Left kidney (tissue), 8 donors: ENCODE measurements around the gene ARHGDIB. TPM values are rescaled to one million over a fixed set of nuclear protein-coding genes. Genes with fewer than 3 reads are reported as not detected.
A peak's percentile ranks its signal among the peaks of the same experiment; 100 is the strongest.

ENCODE experiments used
- DNase-seq: peaks from one replicate; pipeline ENCODE4 v3.0.0-alpha.2; 2013
- long read RNA-seq, 8 donors: transcript quantifications; one replicate each; lab custom pipeline, GENCODE V29; 2026
- polyA plus RNA-seq: library from polyadenylated mRNA; unstranded; fragments of 120-200 nt; gene quantifications from one replicate; pipeline ENCODE4 v1.2.1, GENCODE V29; 2013; ENCODE audit not compliant: insufficient read length

The ARHGDIB gene
- 42.8 TPM for polyA plus RNA-seq
- long read RNA-seq, donor 1, transcript ARHGDIB-201 (6 exons, 1,256 nt): major isoform, 18 of 29 reads
- long read RNA-seq, donor 1, partial matches to known transcripts: 10 of 29 reads
- long read RNA-seq, donor 1, other reads (novel, unspliced or antisense): 0 of 29 reads
- long read RNA-seq, donor 2, transcript ARHGDIB-201 (6 exons, 1,256 nt): major isoform, 15 of 23 reads
- long read RNA-seq, donor 2, partial matches to known transcripts: 7 of 23 reads
- long read RNA-seq, donor 2, other reads (novel, unspliced or antisense): 0 of 23 reads
- long read RNA-seq, donor 3, transcript ARHGDIB-201 (6 exons, 1,256 nt): major isoform, 13 of 17 reads
- long read RNA-seq, donor 3, partial matches to known transcripts: 0 of 17 reads
- long read RNA-seq, donor 3, other reads (novel, unspliced or antisense): 0 of 17 reads
- long read RNA-seq, donor 4, partial matches to known transcripts: 0 of 4 reads
- long read RNA-seq, donor 4, other reads (novel, unspliced or antisense): 0 of 4 reads
- long read RNA-seq, donor 5, transcript ARHGDIB-201 (6 exons, 1,256 nt): major isoform, 41 of 61 reads
- long read RNA-seq, donor 5, transcript ARHGDIB-204 (4 exons, 590 nt): minor isoform, 5 of 61 reads
- long read RNA-seq, donor 5, partial matches to known transcripts: 12 of 61 reads
- long read RNA-seq, donor 5, other reads (novel, unspliced or antisense): 0 of 61 reads
- long read RNA-seq, donor 6, transcript ARHGDIB-201 (6 exons, 1,256 nt): major isoform, 15 of 25 reads
- long read RNA-seq, donor 6, partial matches to known transcripts: 7 of 25 reads
- long read RNA-seq, donor 6, other reads (novel, unspliced or antisense): 0 of 25 reads
- long read RNA-seq, donor 7, transcript ARHGDIB-201 (6 exons, 1,256 nt): major isoform, 13 of 16 reads
- long read RNA-seq, donor 7, partial matches to known transcripts: 0 of 16 reads
- long read RNA-seq, donor 7, other reads (novel, unspliced or antisense): 0 of 16 reads
- long read RNA-seq, donor 8, transcript ARHGDIB-201 (6 exons, 1,256 nt): major isoform, 15 of 22 reads
- long read RNA-seq, donor 8, partial matches to known transcripts: 7 of 22 reads
- long read RNA-seq, donor 8, other reads (novel, unspliced or antisense): 0 of 22 reads

GRCh38 chr12:14961466-14962152 is at the start of gene ARHGDIB:
ARHGDIB (minus strand) TSS chr12:14961601; CDS start chr12:14950712, 10,889 bp downstream.
- no peak for DNase-seq

GRCh38 chr12:15011162-15011561 is 49.8 kb upstream of the ARHGDIB start:
- no peak for DNase-seq

GRCh38 chr12:15007551-15007950 is 46.1 kb upstream of the ARHGDIB start:
- DNase-seq: no peak

- no peak for DNase-seq
These were observed 43.7 kb upstream of the ARHGDIB start for GRCh38 chr12:15005064-15005463.

- DNase-seq: no peak
These were observed 43.0 kb upstream of the ARHGDIB start for GRCh38 chr12:15004421-15004820.

GRCh38 chr12:15001733-15002382 is 40.5 kb upstream of the ARHGDIB start:
- peak; percentile 26 for DNase-seq

GRCh38 chr12:15000575-15000974 is 39.2 kb upstream of the ARHGDIB start:
- no peak for DNase-seq

- DNase-seq: no peak
These were observed 38.4 kb upstream of the ARHGDIB start for GRCh38 chr12:14999695-15000365.

GRCh38 chr12:14999021-14999694 is 37.8 kb upstream of the ARHGDIB start:
- DNase-seq: peak; percentile 52

DNA sequence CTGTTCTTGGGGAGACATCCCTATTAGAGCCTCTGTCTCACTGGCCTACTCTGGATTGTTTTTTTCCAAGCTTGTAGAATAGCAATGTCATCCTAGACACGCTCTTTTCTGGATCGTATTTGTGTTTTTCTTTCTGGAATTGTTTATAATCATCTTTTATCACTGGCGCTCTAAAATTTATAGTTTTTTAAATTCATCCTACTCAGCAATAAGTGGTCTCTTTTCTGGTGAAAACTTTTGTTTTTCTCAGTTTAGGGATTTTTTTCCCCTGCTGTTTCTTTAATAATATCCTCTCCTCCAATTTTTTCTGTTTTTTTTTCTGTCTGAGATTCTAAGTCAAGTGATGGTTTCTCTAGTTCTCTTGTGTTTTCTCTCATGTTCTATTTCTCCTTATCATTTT is 36.6 kb upstream of the ARHGDIB start:
- DNase-seq: no peak

DNA sequence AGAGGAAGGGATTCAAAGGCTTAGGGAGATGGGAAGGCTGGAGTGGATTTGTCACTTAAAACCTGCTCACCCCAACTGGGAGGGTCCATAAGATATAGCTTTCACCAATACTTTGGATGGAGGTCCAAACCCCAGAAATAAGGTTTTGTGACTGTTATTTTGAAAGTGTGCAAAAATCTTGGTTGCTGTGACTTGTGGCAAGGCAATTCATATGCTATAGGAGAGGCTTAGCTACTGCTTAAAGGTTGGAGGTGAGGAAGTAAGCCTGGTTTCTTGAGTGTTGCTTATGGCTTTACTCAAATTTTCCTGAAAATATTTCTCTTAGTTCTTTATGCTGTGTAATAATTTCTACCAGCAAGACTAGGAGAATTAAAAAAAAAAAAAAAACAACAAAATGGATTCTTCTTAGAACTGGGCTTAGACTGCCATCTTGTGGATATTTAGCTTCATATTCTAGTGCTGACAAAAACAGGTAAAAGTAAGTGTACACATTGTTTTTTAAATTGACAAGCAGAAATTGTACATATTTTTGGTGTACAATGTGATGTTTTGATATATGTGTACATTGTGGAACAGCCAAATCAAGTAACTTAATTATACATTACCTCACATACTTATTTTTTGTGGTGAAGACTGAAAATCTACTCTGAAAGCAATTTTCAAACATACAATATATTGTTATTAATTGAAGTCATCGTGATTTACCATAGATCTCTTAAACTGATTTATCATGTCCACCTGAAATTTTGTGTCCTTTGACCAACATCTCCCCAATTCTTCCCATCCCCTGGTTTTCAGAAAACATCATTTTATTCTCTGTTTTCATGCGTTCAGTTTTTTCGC is 34.4 kb upstream of the ARHGDIB start:
- peak; percentile 75 for DNase-seq

DNA sequence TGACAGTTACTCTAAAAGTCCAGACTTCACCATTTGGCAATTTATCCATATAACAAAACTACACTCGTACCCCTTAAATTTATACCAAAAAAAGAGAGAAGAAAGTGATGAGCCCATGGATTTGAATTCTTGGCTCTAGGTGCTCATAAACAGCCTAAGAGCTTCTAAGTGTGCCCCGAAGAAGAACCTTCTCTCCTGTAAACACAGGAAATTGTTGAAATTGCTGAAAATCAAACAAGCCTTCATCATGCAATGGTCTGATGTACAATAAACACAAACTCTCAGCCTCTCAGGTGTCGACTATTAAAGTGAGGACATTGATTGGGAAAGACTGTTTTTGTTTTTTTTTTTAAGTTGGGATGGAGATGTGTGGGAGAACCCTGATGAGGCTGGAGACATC is 33.2 kb upstream of the ARHGDIB start:
- no peak for DNase-seq

GRCh38 chr12:14993537-14994266 is 32.3 kb upstream of the ARHGDIB start:
- no peak for DNase-seq

- no peak for DNase-seq
These were observed 31.7 kb upstream of the ARHGDIB start for GRCh38 chr12:14993117-14993516.

DNA sequence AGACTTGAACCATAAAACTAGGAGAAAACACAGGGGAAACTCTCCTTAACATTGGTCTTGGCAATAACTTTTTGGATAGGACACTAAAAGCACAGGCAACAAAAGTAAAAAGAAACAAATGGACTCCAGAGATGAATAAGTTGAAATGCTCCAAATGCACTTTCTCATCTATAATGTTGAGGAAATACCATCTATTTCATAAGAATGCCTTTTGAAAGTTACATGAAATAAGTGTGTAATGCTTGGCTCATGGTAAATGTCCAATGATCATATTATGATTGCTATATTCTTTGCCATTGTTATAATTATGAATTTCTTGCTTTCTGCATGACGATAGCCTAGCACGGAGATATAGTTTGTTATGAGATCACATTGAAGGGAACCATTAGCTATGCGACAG is 31.3 kb upstream of the ARHGDIB start:
- no peak for DNase-seq

DNA sequence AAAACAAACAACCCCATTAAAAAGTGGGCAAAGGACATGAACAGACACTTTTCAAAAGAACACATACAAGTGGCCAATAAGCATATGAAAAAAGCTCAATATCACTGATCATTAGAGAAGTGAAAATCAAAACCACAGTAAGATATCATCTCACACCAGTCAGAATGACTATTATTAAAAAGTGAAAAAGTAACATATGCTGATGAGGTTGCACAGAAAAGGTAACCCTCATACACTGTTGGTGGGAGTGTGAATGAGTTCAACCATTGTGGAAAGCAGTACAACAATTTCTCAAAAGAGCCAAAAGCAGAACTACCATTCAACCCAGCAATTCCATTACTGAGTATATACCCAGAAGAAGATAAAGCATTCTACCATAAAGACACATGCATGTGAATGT is 29.7 kb upstream of the ARHGDIB start:
- no peak for DNase-seq

GRCh38 chr12:14989790-14990189 is 28.4 kb upstream of the ARHGDIB start:
- no peak for DNase-seq

GRCh38 chr12:14988035-14988434 is 26.6 kb upstream of the ARHGDIB start:
- DNase-seq: no peak

- no peak for DNase-seq
These were observed 25.0 kb upstream of the ARHGDIB start for GRCh38 chr12:14986449-14986848.
